Measurements from ENCODE around the gene HEYL. TPM values are rescaled to one million over a fixed set of nuclear protein-coding genes. Genes with fewer than 3 reads are reported as not detected.

The HEYL gene
- total and polyA plus RNA-seq, 9 of the 15 experiments (the other 6 are each of a cell fraction or from before 2014, with no cell fraction given), result 0.13 to 0.89 (median 0.25) TPM

GRCh38 chr1:39575191-39576015 is 64.0 kb downstream of the HEYL start:
- Histone ChIP-seq H4K20me1 (replicated peaks; ENCODE audit: control insufficient read depth, insufficient read depth, low read length) (peaks cover 50% of the 10 kb centered on the region), H3K9me3 (replicated peaks; ENCODE audit: control insufficient read depth, insufficient read depth, low read depth, low read length) (no peaks in the 10 kb centered on the region), H3K27ac (ENCODE audit: extremely low read depth, low read depth, low read length) (peak overlapping the region; percentile 86), H3K79me2 (ENCODE audit: control insufficient read depth, insufficient read depth, low read length) (peaks cover 63% of the 10 kb centered on the region), H3K4me2 (ENCODE audit: insufficient read depth, low read length) (peak overlapping the region; percentile 90), H3K36me3 (ENCODE audit: control insufficient read depth, insufficient read depth, low read length) (peaks cover 53% of the 10 kb centered on the region), H3K9ac (ENCODE audit: insufficient read depth in 1 of 2, low read depth in 2 of 2, low read length in 2 of 2) (peak overlapping the region; percentile 92 to 95), H3K4me3 (peak overlapping the region; percentile 91), H2AFZ (ENCODE audit: low read depth, low read length) (no peak overlapping the region), H3K27me3 (ENCODE audit: control insufficient read depth in 2 of 2, insufficient read depth in 2 of 2, low read length in 2 of 2) (no peaks in the 10 kb centered on the region), H3K9me1 (ENCODE audit: control insufficient read depth, insufficient read depth, low read length) (peaks cover 16% of the 10 kb centered on the region), H3K4me1 (replicated peaks in 1 of 2; ENCODE audit: control insufficient read depth in 2 of 2, insufficient read depth in 2 of 2, low read length in 2 of 2) (peaks cover 22 to 24% of the 10 kb centered on the region in 2 experiments; a peak in 4 of 5 replicates)
- ATAC-seq (peak; percentile 80), DNase-seq (ENCODE audit: extremely low read depth in 1 of 4, low spot score in 3 of 4) (peak; percentile 78 to 85 (median 80)), FAIRE-seq (peak; percentile 40)
- in situ Hi-C loops (cut with MboI), result no loop called here
- WGBS (ENCODE audit: insufficient coverage, low coverage, missing lambda C conversion rate), result 1% methylated on average over 44 of the region's 48 CpGs
- POLR2A ChIA-PET, result interaction anchor here (0.5 to 5.4 kb wide), 26 partner anchors 8 to 560 kb away, joined by 3 to 82 read pairs (median 3); partner anchors contain the start of gene PPIE
- CTCF ChIA-PET (ENCODE audit: low intra/inter-chr PET ratio), result interaction anchor here (0.6 kb wide), 1 partner anchor 11 kb away, joined by 5 read pairs; no protein-coding TSS in a partner anchor
- intact Hi-C loops (cut with micrococcal nuclease), result no loop called here
- no TSS peak for BruUV-seq (replicated peaks)
- TF ChIP-seq MTA3 (IDR thresholded peaks at IDR 0.05; ENCODE audit: borderline replicate concordance) (0 out of 2 replicates have a peak, but pooled peaks have one; percentile 71), HNRNPH1 (optimal IDR thresholded peaks at IDR 0.05; ENCODE audit: low read depth, low read length) (no peak), ATF4 (CRISPR knock-in tag; IDR thresholded peaks at IDR 0.05) (no peak), FOXA1 (IDR thresholded peaks at IDR 0.05; ENCODE audit: borderline replicate concordance) (no peak), ATF2 (CRISPR knock-in tag; IDR thresholded peaks at IDR 0.05) (no peak), XRCC3 (IDR thresholded peaks at IDR 0.05) (no peak), NKRF (IDR thresholded peaks at IDR 0.05; ENCODE audit: borderline replicate concordance) (peak; percentile 93), ZNF584 (CRISPR knock-in tag; IDR thresholded peaks at IDR 0.05; ENCODE audit: low read depth) (0 out of 2 replicates have a peak, but pooled peaks have one; percentile 48), MAFG (tag; conservative IDR thresholded peaks at IDR 0.05) (no peak), MXI1 (IDR thresholded peaks at IDR 0.05; ENCODE audit: low read depth, low read length) (0 out of 2 replicates have a peak, but pooled peaks have one; percentile 12), NCOA2 (IDR thresholded peaks at IDR 0.05; ENCODE audit: partially characterized antibody in 2 of 2) (no peak), CBFA2T2 (conservative IDR thresholded peaks at IDR 0.05) (no peak), SP1 (CRISPR knock-in tag; IDR thresholded peaks at IDR 0.05) (0 out of 2 replicates have a peak, but pooled peaks have one; percentile 5), ZBTB5 (IDR thresholded peaks at IDR 0.05) (no peak), ZNF79 (CRISPR knock-in tag; IDR thresholded peaks at IDR 0.05; ENCODE audit: low read depth) (no peak)

Measured in K562 (cell line).